ENCODE data around the gene CDK16.

The CDK16 gene

DNA sequence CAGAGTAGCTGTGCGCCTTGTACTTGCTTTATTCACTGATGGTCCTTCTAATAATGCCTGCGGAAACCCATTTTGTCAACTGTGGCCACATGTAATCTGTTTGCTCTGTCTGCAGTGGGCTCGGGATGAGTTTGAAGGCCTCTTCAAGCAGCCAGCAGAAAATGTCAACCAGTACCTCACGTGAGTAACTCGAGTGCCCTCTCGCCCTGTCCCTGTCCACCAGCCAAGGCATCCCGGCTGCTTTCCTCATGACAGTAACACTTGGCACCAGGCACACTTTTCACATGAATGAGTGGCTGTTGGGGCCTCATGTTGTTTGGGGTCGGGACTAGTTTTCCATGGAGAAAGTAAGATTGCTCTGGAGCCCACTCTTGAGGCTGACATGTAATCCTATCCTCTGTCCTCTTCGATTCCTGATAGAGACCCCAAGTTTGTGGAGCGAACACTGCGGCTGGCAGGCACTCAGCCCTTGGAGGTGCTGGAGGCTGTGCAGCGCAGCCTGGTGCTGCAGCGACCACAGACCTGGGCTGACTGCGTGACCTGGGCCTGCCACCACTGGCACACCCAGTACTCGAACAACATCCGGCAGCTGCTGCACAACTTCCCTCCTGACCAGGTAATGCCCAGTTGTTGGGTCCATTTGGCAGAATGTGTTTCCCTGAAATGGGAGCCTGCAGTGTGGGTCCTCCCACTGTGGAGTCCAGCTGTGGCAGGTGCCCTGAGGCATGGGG lies 8.8 kb upstream of the CDK16 start:
- no peak for FAIRE-seq

DNA sequence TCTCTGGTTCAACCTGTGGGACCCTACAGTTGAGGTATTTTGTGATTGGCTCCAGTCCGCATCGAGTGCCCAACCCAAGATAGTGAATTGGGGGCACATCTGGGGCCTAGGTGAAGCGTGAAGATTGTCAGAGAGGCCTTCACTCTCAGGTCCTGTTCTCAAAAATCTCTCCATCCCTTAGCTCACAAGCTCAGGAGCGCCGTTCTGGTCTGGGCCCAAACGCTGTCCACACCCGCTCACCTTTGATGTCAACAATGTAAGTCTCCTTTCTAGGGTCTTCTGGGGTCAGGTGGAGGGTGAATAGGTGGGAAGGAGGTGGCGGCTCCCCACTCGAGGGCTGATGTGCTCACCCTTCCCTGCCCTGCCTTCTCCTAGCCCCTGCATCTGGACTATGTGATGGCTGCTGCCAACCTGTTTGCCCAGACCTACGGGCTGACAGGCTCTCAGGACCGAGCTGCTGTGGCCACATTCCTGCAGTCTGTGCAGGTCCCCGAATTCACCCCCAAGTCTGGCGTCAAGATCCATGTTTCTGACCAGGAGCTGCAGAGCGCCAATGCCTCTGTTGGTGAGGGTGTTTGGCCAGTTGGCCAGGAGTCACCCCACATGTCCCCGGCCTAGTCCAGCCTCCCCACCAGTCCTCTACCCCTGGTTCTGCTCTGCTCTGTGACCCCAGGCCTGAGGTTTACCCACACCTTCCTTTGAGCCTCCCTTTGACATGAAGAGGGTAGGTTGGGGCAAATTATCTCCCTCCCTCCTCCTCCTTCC lies 7.6 kb upstream of the CDK16 start:
- no peak for FAIRE-seq

GRCh38 chrX:47212381-47213293 lies 5.8 kb upstream of the CDK16 start:
- no peak for FAIRE-seq

DNA sequence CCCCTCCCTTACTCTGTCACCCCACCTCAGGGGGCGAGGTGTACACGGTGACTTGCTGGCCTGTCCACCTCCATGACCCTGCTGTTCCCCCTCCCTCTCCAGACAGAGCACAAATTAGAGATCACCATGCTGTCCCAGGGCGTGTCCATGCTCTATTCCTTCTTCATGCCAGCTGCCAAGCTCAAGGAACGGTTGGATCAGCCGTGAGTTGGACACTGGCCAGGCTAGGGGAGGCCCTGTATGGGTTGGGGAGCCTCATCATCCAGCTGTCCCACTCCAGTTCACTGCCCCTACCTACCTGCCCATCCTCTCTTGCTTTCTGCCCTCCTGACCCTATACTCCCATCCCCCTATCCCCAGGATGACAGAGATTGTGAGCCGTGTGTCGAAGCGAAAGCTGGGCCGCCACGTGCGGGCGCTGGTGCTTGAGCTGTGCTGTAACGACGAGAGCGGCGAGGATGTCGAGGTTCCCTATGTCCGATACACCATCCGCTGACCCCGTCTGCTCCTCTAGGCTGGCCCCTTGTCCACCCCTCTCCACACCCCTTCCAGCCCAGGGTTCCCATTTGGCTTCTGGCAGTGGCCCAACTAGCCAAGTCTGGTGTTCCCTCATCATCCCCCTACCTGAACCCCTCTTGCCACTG lies 3.9 kb upstream of the CDK16 start:
- no peak for FAIRE-seq

GRCh38 chrX:47215291-47215900 lies 3.1 kb upstream of the CDK16 start:
- FAIRE-seq: no peak

DNA sequence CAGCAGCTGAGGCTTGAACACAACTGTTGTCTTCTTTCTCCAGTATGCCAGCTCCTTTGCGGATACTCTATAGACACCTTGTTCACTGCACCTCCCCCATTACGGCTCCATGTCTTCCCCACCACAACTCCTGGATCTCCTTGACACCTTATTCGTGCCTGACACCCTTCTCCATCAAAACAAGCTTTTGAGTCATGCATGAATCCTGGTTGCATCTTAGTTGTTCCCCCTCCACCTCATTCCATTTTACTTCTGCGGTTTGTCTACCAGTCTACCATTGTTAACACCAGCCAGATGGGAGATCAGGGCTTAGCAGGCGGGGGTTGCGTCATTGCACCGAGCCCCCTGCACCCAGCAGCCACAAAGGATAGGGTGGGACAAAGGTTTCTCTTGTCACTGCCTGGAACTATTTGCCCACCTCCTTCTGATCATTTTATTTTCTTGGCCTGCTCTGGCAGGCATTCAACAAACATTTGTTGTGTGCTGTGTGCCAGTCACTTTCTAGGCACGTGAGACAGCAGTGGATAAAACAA lies 2.0 kb upstream of the CDK16 start:
- FAIRE-seq: no peak

GRCh38 chrX:47217121-47217851 lies 1.2 kb upstream of the CDK16 start:
- no peak for FAIRE-seq

DNA sequence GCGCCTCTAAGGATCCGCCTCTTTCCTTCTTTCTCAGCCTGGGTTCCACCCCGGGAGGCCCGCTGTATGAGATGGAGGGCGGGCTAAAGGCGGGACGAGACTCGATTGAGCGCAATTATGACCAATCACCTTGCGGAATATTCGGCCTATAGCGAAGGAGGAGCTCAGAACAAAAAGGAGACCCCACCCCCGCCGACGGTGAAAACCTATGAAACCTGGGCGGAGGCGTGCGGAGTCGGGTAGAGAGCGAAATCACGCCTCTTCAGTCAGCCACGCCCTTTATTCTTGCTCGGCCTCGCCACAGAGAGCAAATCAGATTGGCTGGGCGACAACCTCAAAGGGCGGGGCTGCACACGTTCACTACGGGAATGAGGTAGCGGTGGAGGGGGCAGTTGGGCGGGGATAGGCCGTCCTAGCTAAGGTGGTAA lies 615 bp upstream of the CDK16 start:
- peak; percentile 99 for FAIRE-seq

GRCh38 chrX:47218920-47219815 lies 687 bp downstream of the CDK16 start:
- FAIRE-seq: no peak

- FAIRE-seq: no peak
Observed at GRCh38 chrX:47221756-47222155, 3.3 kb downstream of the CDK16 start.

DNA sequence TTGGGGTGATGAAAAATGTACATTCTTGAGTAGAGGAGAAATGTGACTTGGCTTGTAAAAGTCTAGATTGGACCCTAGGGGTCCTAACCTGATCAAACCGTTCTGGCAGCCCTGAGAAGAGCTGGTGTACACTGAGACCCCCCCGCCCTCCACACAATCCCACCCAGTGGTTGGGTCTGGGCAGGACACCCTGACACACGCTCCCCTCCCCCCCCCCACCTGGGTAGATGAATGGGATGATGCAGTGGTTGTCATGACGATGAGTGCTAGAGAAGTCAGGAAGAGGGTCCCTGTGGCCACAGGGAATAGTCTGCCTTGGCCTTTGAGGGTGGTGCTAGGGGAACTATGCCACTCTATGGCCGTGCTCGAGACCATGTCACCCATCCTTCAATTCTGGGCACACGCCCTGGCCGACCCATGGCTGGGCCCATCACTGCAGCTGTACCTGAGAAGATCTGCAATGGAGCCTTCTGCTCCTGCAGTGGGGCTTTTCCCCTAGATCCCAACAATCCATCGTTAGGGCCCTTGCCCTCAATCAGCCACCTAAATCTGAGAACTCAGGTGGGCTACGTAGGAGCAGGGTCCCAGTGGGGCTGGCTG lies 4.4 kb downstream of the CDK16 start:
- no peak for FAIRE-seq

GRCh38 chrX:47223476-47224250 lies 5.2 kb downstream of the CDK16 start:
- no peak for FAIRE-seq

DNA sequence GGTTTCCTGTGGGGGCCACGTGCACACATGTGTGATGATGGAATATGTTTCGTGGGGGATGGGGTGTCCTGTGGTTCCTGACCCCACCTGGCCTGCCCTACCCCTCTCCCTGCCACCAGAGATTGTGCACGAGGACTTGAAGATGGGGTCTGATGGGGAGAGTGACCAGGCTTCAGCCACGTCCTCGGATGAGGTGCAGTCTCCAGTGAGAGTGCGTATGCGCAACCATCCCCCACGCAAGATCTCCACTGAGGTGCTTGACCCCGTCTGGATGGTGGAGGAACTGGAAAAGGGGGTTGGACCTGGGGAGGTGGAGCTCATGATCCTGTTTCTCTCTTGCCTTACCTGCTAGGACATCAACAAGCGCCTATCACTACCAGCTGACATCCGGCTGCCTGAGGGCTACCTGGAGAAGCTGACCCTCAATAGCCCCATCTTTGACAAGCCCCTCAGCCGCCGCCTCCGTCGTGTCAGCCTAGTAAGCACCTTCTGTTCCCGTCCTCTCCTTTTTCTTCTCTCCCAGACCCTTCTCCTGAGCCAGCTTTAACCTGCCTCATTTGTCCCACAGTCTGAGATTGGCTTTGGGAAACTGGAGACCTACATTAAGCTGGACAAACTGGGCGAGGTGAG lies 5.9 kb downstream of the CDK16 start:
- no peak for FAIRE-seq

DNA sequence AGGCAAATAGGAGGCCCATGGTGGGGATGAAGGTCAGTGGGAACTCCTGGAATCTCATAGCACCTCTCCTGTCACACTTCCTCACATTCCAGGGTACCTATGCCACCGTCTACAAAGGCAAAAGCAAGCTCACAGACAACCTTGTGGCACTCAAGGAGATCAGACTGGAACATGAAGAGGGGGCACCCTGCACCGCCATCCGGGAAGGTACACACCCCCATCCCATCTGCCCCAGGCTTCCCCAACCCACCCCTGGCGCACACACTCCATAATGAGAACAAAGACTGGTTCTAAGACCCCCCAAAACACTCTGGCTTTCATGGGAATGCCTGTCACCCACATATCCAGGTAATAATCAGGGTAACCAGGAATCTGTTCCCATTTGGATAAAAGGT lies 6.4 kb downstream of the CDK16 start:
- FAIRE-seq: no peak

DNA sequence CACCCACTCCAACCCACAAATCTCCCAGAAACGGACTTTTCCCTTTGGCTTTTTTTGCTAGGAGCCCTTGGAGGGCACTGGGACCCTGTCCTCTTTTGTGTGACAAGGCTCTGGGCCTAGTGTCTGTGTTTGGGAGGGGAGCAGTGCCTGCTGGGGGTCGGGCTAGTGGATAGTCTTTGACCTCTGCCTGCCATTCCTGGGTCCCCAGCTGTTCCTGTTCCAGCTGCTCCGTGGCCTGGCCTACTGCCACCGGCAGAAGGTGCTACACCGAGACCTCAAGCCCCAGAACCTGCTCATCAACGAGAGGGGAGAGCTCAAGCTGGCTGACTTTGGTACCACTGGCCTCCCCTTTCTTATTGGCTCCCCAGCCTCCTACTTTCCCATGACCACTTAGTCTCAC lies 7.6 kb downstream of the CDK16 start:
- no peak for FAIRE-seq

DNA sequence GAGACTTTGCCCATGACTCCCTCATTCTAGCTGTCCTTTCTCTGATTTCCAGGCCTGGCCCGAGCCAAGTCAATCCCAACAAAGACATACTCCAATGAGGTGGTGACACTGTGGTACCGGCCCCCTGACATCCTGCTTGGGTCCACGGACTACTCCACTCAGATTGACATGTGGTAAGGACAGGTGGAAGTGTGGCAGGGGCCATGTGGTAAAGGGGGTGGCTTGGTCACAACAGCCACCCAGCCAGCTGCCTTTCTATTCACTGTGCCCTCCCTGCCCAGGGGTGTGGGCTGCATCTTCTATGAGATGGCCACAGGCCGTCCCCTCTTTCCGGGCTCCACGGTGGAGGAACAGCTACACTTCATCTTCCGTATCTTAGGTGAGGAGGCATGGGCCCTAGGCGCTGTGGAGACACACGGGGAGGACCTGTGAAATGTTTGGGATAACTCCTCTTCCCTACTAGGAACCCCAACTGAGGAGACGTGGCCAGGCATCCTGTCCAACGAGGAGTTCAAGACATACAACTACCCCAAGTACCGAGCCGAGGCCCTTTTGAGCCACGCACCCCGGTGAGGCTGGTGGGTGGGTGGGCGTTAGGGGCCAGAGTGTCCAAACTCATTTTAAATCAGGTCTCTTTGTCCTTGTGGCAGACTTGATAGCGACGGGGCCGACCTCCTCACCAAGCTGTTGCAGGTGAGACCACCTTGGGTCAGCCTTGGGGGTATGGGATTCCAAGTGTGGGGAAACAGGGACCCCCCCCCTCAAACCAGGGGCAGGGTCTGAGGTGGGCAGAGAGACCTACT lies 8.3 kb downstream of the CDK16 start:
- no peak for FAIRE-seq

DNA sequence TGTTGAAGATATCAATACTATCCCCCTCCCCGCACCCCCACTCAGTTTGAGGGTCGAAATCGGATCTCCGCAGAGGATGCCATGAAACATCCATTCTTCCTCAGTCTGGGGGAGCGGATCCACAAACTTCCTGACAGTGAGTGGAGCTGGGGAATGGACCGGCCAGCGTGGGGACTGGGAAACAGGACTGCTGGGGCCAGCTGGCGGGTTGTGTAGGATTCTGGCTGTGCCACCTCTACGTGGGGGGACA lies 8.8 kb downstream of the CDK16 start:
- FAIRE-seq: no peak
